Upper lobe of right lung (tissue), 1 donor: ENCODE results near the gene MYH4. TPM values are rescaled to one million over a fixed set of nuclear protein-coding genes. Genes with fewer than 3 reads are reported as not detected.

Experiments used
- ATAC-seq: fragments of 200-7000 bp; cut with Tn5 transposase; one replicate; pipeline ENCODE4 v1.9.1; 2020; ENCODE audit warnings: mild to moderate bottlenecking, moderate library complexity
- DNase-seq: peaks from one replicate; pipeline ENCODE4 v3.0.0-alpha.2; 2020
- H3K27ac ChIP-seq: fragments of 200-600 bp; one replicate; pipeline ENCODE4 v1.8.0; 2022
- H3K27me3 ChIP-seq: fragments of 200-600 bp; one replicate; pipeline ENCODE4 v1.8.0; 2022; ENCODE audit warnings: mild to moderate bottlenecking
- H3K36me3 ChIP-seq: fragments of 200-600 bp; one replicate; pipeline ENCODE4 v1.8.0; 2022
- H3K4me1 ChIP-seq: fragments of 200-600 bp; one replicate; pipeline ENCODE4 v1.8.0; 2022
- H3K4me3 ChIP-seq: fragments of 200-600 bp; one replicate; pipeline ENCODE4 v1.8.0; 2022; ENCODE audit warnings: mild to moderate bottlenecking
- H3K9me3 ChIP-seq: fragments of 200-600 bp; one replicate; pipeline ENCODE4 v1.8.0; 2022
- intact Hi-C: fragments of 100-400 bp; cut with DNase I; formaldehyde crosslinking; loops from one replicate; pipeline ENCODE4 v1.11.0; 2022
- total RNA-seq: library from RNA; stranded (reverse); fragmentation: NEBNext Ultra II Directional; extraction: Animal tissue kit (Norgen Biotek cat#: 25700); gene quantifications from one replicate; pipeline ENCODE4 v1.2.1, GENCODE V29; 2021
- TF ChIP-seq, protein P1 (sequence below): fragments of 200-600 bp; IDR thresholded peaks from one replicate; pipeline ENCODE4 v1.8.0; 2022; ENCODE audit warnings: antibody characterized with exemption
- donor health status: DM: no; HTN: yes; CAD: no; lungs with severe emphysema.

Gene MYH4
- total RNA-seq, 1 donor from 2014 or later = not detected

DNA sequence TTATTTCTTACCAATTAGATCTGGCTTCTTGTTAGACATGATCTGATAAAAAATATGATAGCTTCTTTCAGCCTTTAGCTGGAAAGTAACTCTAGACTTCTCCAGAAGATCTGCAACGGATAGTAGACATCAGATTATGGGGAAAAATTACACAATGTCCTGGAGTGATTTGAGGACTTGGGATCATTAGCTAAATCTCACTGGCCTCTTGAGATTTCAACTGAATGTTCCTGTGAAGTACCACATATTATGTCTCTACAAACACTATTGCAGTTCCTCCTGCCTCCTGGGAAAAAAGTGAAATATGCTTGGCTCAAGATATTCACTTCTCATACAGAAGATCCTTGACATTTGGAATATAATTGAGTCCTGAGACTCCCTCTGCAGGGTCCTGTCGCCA, 43.5 kb upstream of the MYH4 start:
- no peaks in the 10 kb centered on the region for H3K4me1 ChIP-seq
- DNase-seq = no peak
- no peak for ATAC-seq
- H3K9me3 ChIP-seq = no peaks in the 10 kb centered on the region
- H3K27ac ChIP-seq = no peak overlapping the region
- no peaks in the 10 kb centered on the region for H3K27me3 ChIP-seq
- TF ChIP-seq, protein P1, sequence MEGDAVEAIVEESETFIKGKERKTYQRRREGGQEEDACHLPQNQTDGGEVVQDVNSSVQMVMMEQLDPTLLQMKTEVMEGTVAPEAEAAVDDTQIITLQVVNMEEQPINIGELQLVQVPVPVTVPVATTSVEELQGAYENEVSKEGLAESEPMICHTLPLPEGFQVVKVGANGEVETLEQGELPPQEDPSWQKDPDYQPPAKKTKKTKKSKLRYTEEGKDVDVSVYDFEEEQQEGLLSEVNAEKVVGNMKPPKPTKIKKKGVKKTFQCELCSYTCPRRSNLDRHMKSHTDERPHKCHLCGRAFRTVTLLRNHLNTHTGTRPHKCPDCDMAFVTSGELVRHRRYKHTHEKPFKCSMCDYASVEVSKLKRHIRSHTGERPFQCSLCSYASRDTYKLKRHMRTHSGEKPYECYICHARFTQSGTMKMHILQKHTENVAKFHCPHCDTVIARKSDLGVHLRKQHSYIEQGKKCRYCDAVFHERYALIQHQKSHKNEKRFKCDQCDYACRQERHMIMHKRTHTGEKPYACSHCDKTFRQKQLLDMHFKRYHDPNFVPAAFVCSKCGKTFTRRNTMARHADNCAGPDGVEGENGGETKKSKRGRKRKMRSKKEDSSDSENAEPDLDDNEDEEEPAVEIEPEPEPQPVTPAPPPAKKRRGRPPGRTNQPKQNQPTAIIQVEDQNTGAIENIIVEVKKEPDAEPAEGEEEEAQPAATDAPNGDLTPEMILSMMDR = no peak
- H3K36me3 ChIP-seq = no peaks in the 10 kb centered on the region
- H3K4me3 ChIP-seq = no peak overlapping the region
- intact Hi-C loops = no loop called here

DNA sequence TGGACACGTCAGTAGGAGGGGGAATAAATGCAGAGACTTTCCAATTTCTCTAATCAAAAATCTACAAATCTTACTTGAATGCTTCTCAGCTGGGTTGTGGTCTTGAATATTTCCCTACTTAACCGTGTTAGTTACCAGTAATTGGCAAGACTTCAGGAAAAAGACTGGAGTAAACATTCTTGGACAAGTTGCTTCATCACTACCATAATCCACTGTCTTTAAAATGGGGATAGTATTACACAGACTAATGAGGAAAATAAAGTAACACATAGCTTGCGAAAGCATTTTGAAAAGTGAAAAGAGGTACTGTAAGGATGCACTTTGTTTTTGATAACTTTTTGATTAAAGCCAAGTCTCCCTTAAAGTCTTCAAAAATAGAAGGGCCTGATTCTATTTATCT, 30.6 kb upstream of the MYH4 start:
- Histone ChIP-seq H3K27ac (no peak overlapping the region), H3K27me3 (no peaks in the 10 kb centered on the region), H3K36me3 (no peaks in the 10 kb centered on the region), H3K4me3 (no peak overlapping the region), H3K9me3 (no peaks in the 10 kb centered on the region), H3K4me1 (no peaks in the 10 kb centered on the region)
- ATAC-seq = no peak
- intact Hi-C loops = no loop called here
- no peak for DNase-seq
- TF ChIP-seq, protein P1 = no peak

DNA sequence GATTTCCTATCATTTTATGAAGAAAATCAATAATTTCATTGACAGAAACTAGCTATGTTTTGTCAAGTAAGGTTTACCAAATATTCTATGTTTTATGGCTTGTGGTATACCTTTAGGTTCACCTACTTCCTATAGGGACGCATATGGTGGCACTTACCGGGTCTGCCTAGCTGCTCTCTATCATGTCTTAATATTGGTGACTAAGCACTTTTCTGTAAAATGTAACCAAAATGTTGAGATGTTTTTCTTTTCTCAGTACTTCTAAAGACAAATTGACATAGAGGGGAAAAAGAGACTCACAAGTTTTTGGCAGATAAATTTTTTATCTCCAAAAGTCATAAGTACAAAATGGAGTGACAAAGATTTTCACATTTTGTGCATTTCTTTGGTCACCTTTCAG, 22.6 kb upstream of the MYH4 start:
- intact Hi-C loops = no loop called here
- Histone ChIP-seq H3K9me3 (no peaks in the 10 kb centered on the region), H3K27me3 (no peaks in the 10 kb centered on the region), H3K4me1 (no peaks in the 10 kb centered on the region), H3K36me3 (no peaks in the 10 kb centered on the region), H3K4me3 (no peak overlapping the region), H3K27ac (no peak overlapping the region)
- no peak for DNase-seq
- ATAC-seq = no peak
- TF ChIP-seq, protein P1 = no peak

DNA sequence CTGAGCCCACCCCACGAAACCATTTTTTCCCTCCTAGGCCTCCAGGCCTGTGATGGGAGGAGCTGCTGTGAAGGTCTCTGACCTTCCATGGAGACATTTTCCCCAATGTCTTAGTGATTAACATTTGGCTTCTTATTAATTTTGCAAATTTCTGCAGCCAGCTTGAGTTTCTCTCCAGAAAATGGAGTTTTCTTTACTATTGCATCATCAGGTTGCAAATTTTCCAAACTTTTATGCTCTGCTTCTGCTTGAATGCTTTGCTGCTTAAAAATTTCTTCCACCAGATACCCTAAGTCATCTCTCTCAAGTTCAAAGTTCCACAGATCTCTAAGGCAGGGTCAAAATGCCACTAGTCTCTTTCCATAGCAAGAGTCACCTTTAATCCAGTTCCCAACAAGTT, 12.9 kb upstream of the MYH4 start:
- no peak for DNase-seq
- intact Hi-C loops = no loop called here
- H3K27ac ChIP-seq = no peak overlapping the region
- no peaks in the 10 kb centered on the region for H3K27me3 ChIP-seq
- no peaks in the 10 kb centered on the region for H3K4me1 ChIP-seq
- TF ChIP-seq, protein P1 = no peak
- no peaks in the 10 kb centered on the region for H3K36me3 ChIP-seq
- H3K4me3 ChIP-seq = no peak overlapping the region
- H3K9me3 ChIP-seq = no peaks in the 10 kb centered on the region
- no peak for ATAC-seq

DNA sequence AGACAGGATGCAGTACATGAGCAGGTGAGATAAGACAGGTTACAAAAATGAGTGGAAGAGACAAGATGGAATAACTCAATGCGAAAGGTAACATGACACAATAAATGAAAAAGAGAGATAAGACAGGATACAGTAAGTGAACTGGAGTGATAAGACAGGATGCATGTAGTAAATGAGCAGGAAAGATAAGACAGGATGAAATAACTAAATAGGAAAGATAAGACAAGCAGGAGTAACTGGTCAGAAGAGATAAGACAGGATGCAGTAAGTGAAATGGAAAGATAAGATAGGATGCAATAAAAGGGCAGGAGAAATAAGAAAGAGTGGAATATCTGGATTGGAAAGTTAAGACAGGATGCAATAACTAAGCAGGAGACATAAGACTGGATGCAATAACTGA, 8.3 kb upstream of the MYH4 start:
- Histone ChIP-seq H3K4me1 (no peaks in the 10 kb centered on the region), H3K4me3 (no peak overlapping the region), H3K9me3 (no peaks in the 10 kb centered on the region), H3K27ac (no peak overlapping the region), H3K36me3 (no peaks in the 10 kb centered on the region), H3K27me3 (no peaks in the 10 kb centered on the region)
- intact Hi-C loops = no loop called here
- ATAC-seq = no peak
- DNase-seq = no peak
- TF ChIP-seq, protein P1 = no peak

DNA sequence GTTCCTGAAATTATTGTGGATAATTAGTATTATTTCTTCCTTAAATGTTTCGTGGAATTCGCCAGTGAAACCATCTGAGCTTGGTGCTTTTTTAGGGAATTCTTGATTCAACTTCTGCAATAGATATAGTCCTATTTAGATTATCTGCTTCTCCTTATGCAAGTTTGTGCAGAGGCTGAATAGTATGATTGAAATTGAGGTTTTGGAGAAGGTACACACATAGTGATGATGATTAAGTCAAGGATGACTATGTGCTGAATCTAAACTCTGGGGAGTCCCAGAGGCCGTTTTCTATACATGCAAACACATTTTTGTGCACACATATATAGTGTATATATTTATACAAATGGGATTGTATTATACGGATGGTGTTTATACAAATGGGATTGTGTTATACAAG, 5.2 kb upstream of the MYH4 start:
- DNase-seq = no peak
- intact Hi-C loops = no loop called here
- no peak for ATAC-seq
- no peak overlapping the region for H3K4me3 ChIP-seq
- H3K27ac ChIP-seq = no peak overlapping the region
- H3K27me3 ChIP-seq = peaks cover 4% of the 10 kb centered on the region
- no peaks in the 10 kb centered on the region for H3K4me1 ChIP-seq
- H3K36me3 ChIP-seq = no peaks in the 10 kb centered on the region
- TF ChIP-seq, protein P1 = no peak
- no peaks in the 10 kb centered on the region for H3K9me3 ChIP-seq
